ENCODE data around the gene TRIP13.

- no peak for TF ChIP-seq CTCF (IDR thresholded peaks at IDR 0.05 in 2 of 3, conservative IDR thresholded peaks at IDR 0.05 in 1 of 3; ENCODE audit: insufficient read depth in 2 of 3, low read depth in 1 of 3, low read length in 3 of 3)
- TF ChIP-seq EZH2 (IDR thresholded peaks at IDR 0.05; ENCODE audit: borderline replicate concordance, low read depth, low read length) = no peak
- TF ChIP-seq SP2 (IDR thresholded peaks at IDR 0.05; ENCODE audit: extremely low read depth, low read depth, low read length, poor library complexity, severe bottlenecking) = no peak
Measured at GRCh38 chr5:962801-963200, 70.1 kb downstream of the TRIP13 start.

Measured in K562 (cell line).